VCaP (cell line): ENCODE results near the gene FAM78A.
"Not testable (repeated sequence)": the region's sequence is repeated elsewhere in the genome, so short reads cannot be mapped to it uniquely, and the experiment has no call there.

ENCODE experiments used
- H3K27ac ChIP-seq: fragments of 450-650 bp; 2 replicates; pipeline ENCODE4 v1.5.1; 2017
- CTCF ChIP-seq: fragments of 450-650 bp; conservative IDR thresholded peaks from 2 replicates; pipeline ENCODE4 v1.5.1; 2017; ENCODE audit warnings: mild to moderate bottlenecking, moderate library complexity

The FAM78A gene

GRCh38 chr9:131274674-131275331 is 1.5 kb downstream of the FAM78A start:
- H3K27ac ChIP-seq = no peak overlapping the region
- TF ChIP-seq CTCF = no peak

GRCh38 chr9:131273856-131274673 is 2.2 kb downstream of the FAM78A start:
- TF ChIP-seq CTCF = no peak
- H3K27ac ChIP-seq = no peak overlapping the region

- no peak for TF ChIP-seq CTCF
- H3K27ac ChIP-seq = no peak overlapping the region
Observed at GRCh38 chr9:131273146-131273855, 3.0 kb downstream of the FAM78A start.

GRCh38 chr9:131272212-131272611 is 4.1 kb downstream of the FAM78A start:
- no peak overlapping the region for H3K27ac ChIP-seq
- TF ChIP-seq CTCF = no peak

- H3K27ac ChIP-seq = no peak overlapping the region
- no peak for TF ChIP-seq CTCF
Observed at GRCh38 chr9:131271506-131271931, 4.8 kb downstream of the FAM78A start.

- H3K27ac ChIP-seq = not testable (repeated sequence)
Observed at GRCh38 chr9:131271016-131271273, 5.4 kb downstream of the FAM78A start.

- H3K27ac ChIP-seq = no peak overlapping the region
- no peak for TF ChIP-seq CTCF
Observed at GRCh38 chr9:131270171-131271015, 5.9 kb downstream of the FAM78A start.
